Neural crest cell (in vitro differentiated cells): ENCODE results near the gene ELOB. TPM values are rescaled to one million over a fixed set of nuclear protein-coding genes. Genes with fewer than 3 reads are reported as not detected.

ENCODE experiments used
- DNase-seq: peaks from one replicate; pipeline ENCODE4 v3.0.0; 2021; ENCODE audit warnings: low read depth, mixed read lengths, low spot score
- H3K27ac Mint-ChIP-seq: one replicate; pipeline ENCODE4 v1.8.0; 2021; ENCODE audit warnings: mild to moderate bottlenecking, mixed read lengths; ENCODE audit not compliant: unreplicated experiment
- H3K27me3 Mint-ChIP-seq: 2 replicates; pipeline ENCODE4 v1.8.0; 2021; ENCODE audit warnings: low read depth, mild to moderate bottlenecking, mixed read lengths
- H3K36me3 Mint-ChIP-seq: 2 replicates; pipeline ENCODE4 v1.8.0; 2021; ENCODE audit warnings: low read depth, mild to moderate bottlenecking, mixed read lengths
- H3K4me1 Mint-ChIP-seq: 2 replicates; pipeline ENCODE4 v1.8.0; 2021; ENCODE audit warnings: mixed read lengths
- H3K4me3 Mint-ChIP-seq: one replicate; pipeline ENCODE4 v1.8.0; 2021; ENCODE audit warnings: mild to moderate bottlenecking, mixed read lengths
- H3K9me3 Mint-ChIP-seq: 2 replicates; pipeline ENCODE4 v1.8.0; 2021; ENCODE audit warnings: mixed read lengths
- total RNA-seq: library from RNA; stranded (reverse); gene quantifications from 2 replicates; pipeline ENCODE4 v1.2.1, GENCODE V29; 2021
- TF ChIP-seq, protein P1 (sequence below): fragments of 200-600 bp; sonication (generic); conservative IDR thresholded peaks from 2 replicates; pipeline ENCODE4 v1.5.0; 2021; ENCODE audit warnings: antibody characterized with exemption, mild to moderate bottlenecking

Gene ELOB
- total RNA-seq, 1 donor from 2014 or later: 261 TPM

DNA sequence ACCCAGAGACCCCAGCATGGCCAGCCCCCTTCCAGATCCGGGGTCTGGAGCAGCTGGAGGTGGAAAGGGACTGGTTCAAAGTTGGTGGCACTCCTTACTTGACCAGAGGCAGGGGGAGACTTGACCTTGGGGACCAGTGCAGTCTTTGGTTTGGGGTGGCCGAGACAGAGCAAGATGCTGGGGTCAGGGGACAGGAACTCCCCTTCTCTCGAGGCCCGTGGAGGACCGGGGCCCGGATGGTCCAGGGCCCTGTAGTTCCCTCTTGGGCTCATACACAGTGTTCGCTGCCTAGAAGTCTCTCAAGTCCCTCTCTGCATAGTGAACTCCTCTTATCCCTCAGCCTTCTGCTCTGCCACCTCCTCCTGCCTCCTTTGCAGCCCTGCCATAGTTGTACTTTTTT lies 10.9 kb upstream of the ELOB start:
- Mint-ChIP-seq H3K4me3 (no peak overlapping the region), H3K27me3 (peaks cover 26% of the 10 kb centered on the region), H3K4me1 (peaks cover 4% of the 10 kb centered on the region), H3K36me3 (no peaks in the 10 kb centered on the region), H3K9me3 (no peaks in the 10 kb centered on the region), H3K27ac (no peak overlapping the region)
- no peak for DNase-seq
- TF ChIP-seq, protein P1, sequence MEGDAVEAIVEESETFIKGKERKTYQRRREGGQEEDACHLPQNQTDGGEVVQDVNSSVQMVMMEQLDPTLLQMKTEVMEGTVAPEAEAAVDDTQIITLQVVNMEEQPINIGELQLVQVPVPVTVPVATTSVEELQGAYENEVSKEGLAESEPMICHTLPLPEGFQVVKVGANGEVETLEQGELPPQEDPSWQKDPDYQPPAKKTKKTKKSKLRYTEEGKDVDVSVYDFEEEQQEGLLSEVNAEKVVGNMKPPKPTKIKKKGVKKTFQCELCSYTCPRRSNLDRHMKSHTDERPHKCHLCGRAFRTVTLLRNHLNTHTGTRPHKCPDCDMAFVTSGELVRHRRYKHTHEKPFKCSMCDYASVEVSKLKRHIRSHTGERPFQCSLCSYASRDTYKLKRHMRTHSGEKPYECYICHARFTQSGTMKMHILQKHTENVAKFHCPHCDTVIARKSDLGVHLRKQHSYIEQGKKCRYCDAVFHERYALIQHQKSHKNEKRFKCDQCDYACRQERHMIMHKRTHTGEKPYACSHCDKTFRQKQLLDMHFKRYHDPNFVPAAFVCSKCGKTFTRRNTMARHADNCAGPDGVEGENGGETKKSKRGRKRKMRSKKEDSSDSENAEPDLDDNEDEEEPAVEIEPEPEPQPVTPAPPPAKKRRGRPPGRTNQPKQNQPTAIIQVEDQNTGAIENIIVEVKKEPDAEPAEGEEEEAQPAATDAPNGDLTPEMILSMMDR: no peak

DNA sequence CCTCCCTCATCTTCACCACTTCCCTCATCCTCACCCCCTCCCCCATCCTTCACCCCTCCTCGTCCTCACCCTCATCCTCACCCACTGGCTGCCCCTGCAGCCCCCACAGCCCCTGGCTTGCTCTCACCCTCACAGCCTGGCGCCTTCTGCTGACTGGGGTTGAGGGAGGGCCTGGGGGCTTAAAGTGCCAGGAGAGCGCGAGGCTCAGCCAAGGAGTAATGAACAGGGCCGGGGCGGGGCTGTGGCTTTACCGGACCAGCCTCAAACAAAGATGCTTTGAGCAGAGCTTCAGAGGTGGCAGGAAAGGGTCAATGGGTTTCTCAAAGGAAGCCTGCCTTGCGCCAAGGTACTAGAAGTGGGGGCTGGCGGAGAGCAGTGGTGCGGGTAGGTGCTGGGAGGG lies 10.3 kb upstream of the ELOB start, which contains the start of gene PRSS33:
Gene PRSS33, minus strand, starts transcription at position 155 of the 400 bp plus-strand sequence. CDS start 1,013 bp downstream, outside the sequence.
- no peak within 1 kb of the TSS for H3K4me3 Mint-ChIP-seq
- peaks cover 4% of the 10 kb centered on the region for H3K4me1 Mint-ChIP-seq
- no peaks in the 10 kb centered on the region for H3K9me3 Mint-ChIP-seq
- DNase-seq: no peak
- TF ChIP-seq, protein P1: no peak
- peaks cover 23% of the 10 kb centered on the region for H3K27me3 Mint-ChIP-seq
- H3K36me3 Mint-ChIP-seq: no peaks in the 10 kb centered on the region
- no peak within 1 kb of the TSS for H3K27ac Mint-ChIP-seq

DNA sequence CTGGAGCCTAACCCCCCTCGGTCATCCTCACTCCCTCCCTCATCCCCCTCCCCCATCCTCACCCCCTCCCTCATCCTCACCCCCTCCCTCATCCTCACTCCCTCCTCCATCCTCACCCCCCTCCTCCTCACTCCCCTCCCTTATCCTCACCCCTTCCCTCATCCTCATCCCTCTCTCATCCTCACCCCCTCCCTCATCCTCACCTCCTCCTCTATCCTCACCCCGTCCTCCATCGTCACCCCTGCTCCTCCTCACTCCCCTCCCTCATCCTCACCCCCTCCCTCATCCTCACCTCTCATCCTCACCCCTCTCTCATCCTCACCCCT lies 9.7 kb upstream of the ELOB start:
- TF ChIP-seq, protein P1: no peak
- peaks cover 4% of the 10 kb centered on the region for H3K4me1 Mint-ChIP-seq
- no peak overlapping the region for H3K4me3 Mint-ChIP-seq
- H3K27me3 Mint-ChIP-seq: peaks cover 18% of the 10 kb centered on the region
- H3K9me3 Mint-ChIP-seq: no peaks in the 10 kb centered on the region
- DNase-seq: no peak
- no peaks in the 10 kb centered on the region for H3K36me3 Mint-ChIP-seq
- H3K27ac Mint-ChIP-seq: no peak overlapping the region

DNA sequence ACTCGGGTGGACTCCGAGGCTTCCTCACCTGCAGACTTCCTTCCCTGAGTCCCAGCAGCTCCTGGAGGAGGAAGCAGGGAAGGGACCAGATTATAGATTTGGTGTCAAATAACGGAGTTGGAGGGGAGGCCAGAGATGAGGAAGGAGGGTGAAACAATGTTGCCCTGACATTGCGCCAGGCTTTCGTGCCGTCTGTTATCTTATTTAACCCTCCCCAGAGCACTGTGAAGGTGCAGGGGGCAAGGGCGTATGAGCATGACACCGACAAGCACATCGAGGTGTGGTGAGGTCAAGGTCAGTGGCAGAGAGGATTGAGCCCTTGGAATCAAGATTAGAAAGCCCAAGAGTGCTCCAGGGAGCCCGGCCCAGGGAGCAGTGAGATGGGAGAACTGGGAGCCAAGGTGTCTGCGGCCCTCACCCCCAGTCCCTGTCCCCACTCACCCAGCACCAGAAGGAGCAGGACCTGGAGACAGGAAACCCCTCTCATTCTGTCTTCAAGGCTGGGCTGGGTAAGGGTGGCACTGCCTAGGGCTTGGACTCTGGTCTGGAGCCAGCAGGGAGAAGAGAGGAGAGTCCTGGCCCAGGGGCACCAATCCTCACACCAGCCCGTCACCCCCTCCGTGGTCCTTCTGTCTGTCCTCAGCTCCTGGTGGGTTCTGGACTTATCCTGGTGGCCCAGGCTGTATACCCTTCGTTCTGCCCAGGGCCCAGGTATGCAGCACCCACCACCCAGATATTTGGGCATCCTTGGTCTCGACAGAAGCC lies 9.2 kb upstream of the ELOB start:
- TF ChIP-seq, protein P1: no peak
- no peak for DNase-seq

DNA sequence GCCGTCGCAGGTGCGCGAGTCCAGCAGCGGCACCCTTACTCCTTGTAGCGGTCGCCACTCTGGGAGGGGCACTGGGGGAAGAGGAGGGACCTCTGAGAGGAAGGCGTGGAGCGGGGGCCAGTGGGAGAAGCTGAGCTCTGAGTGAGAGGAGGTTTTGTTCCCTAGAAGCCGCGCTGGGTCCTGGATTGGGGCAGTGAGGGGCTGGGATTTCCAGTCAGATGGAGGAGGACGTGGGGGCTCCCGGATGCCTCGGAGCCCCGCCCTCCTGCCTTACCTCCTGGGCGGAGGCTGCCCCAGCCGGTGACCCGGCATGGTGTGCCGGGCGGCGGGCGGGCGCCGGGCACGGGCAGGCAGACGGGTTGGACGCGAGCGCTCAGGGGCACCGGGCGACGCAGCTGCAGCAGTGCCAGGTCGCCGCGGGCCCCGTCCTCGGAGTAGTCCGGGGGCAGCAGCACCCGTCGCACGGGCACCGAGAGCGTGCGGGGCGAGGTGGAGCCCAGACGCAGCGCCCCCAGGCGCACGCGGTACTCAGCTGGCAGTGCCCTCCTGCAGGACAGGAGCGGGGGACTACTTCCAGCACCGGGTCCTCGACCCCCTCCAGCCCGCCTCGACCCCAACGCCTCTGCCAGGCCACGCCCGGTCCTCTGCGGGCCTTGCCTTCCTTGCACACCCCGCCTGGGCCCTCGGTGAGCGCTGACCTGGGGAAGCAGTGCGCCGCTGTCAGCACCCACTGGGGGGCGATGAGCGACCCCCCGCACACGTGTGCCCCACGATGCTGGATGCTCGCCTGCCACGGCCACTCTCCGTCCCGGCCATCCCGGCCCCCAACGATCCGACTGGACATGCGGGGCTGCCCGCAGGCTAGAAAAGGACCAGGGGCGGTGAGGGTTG lies 8.3 kb upstream of the ELOB start:
- Mint-ChIP-seq H3K27ac (no peak overlapping the region), H3K27me3 (peaks cover 9% of the 10 kb centered on the region), H3K4me3 (no peak overlapping the region), H3K4me1 (peaks cover 4% of the 10 kb centered on the region), H3K36me3 (no peaks in the 10 kb centered on the region), H3K9me3 (no peaks in the 10 kb centered on the region)
- TF ChIP-seq, protein P1: no peak
- no peak for DNase-seq

More for the DNA sequence above, 9.2 kb upstream of the ELOB start:
- H3K4me1 Mint-ChIP-seq: peaks cover 4% of the 10 kb centered on the region
- no peak overlapping the region for H3K4me3 Mint-ChIP-seq
- H3K9me3 Mint-ChIP-seq: no peaks in the 10 kb centered on the region
- H3K36me3 Mint-ChIP-seq: no peaks in the 10 kb centered on the region
- no peak overlapping the region for H3K27ac Mint-ChIP-seq
- H3K27me3 Mint-ChIP-seq: peaks cover 12% of the 10 kb centered on the region
